ENCODE data around the gene SLC47A2.
"Not testable (repeated sequence)": the region's sequence is repeated elsewhere in the genome, so short reads cannot be mapped to it uniquely, and the experiment has no call there.

SLC47A2 gene

DNA sequence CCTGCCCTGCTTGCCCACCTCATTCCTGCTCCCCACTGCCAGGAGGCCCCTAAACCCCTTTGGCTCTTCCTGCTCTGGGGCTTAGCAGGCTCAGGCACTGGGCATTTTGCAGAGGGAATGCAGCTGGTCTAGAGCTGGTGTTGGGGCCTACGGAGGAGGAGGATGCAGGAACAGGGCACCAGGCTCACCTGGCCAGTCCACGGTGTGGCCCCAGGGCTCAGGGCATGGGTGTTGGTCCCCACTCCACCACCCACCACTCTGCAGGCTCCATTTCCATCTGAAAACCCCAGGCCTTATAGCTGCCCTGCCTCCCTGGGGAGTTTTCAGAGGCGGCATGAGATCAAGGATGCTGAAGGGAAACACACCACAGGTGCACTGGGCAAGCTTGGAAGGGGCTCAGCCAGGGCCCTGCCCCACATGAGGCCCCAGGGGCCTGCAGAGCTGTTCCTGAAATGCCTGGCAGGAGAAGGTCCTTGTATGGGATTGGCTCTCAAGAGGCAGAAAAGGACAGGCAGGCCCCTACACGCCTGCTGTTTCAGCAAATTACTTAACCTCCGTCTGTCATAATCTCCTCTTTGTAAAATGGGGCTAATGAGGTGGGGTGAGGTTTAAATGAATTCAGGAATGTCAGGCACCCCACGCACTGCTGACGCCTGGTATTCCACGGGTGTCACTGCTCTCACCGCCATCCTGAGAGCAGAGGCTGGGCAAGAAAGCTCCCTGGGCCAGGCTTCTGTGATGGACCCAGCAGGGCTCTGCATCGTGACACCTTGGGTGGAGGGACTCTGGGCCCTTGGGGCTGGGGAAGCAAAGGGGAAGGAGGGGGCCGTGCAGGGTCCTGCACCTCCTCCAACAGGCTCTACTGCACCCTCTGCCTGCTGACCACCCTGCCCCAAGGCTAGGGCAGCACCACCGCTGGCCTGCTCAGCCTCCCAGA, 9.3 kb downstream of the SLC47A2 start:
- no peak for DNase-seq (ENCODE audit: low read depth)

DNA sequence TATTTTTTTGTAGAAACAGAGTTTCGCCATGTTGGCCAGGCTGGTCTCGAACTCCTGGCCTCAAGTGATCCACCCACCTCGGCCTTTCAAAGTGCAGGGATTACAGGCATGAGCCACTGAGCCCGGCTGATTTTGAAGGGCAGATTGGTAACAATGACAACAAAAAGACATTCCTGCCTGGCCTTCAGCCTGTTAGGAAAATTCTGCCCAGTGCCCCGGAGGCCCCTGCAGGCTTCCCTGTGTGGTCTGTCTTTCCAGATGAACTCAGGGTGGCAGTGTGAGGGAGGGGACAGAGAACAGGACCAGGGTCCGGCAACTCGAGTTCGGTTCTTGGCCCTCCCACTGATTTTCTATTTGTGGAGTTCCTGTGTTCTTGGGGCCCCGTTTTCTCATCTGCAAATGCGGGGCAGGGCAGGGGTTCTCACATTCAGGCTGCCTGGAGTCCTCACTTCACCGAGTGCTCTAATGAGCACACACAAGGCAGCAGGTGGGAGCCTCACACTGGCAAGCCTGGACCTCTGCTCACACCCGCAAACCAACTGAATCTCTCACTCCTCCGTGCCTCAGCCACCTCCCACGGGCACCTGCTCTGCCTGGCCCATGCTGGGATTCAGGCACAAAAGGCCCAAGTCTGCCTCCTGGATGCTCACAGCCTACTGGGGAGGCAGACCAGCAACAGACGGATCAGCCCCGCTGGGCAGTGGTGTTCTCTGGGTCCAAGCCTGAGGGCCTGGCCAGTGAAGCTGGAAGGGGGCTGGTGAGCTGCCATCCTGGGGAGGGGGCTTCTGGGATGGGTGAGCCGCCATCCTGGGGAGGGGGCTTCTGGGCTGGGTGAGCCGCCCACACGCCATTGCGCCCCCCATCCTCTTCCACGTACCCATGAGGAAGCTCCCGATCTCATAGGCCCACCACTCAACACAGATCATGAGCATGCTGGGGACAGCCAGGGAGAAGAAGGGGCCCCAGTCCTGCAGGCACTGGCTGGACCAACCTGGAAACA, 10.3 kb downstream of the SLC47A2 start:
- no peak for DNase-seq (ENCODE audit: low read depth)

DNA sequence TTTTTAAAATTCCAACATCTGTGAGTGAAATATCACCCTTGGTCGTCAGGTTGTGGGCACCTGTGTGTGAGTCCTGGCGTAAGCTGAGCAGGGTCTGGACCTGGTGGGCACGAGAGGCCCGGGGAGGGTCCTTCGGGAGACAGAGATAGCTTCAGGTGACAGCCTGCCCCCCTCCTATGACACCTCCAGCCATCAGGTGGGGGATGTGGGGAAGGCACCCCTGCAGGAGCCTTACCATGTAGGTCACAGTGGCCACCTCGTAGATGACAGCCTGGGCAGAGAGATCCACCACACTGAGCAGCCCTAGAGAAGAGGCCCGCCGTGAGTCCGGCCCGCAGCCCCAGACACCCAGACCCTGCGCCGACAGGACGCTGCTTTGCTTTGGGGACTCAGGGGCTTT, 11.2 kb downstream of the SLC47A2 start:
- DNase-seq (ENCODE audit: low read depth) = no peak

DNA sequence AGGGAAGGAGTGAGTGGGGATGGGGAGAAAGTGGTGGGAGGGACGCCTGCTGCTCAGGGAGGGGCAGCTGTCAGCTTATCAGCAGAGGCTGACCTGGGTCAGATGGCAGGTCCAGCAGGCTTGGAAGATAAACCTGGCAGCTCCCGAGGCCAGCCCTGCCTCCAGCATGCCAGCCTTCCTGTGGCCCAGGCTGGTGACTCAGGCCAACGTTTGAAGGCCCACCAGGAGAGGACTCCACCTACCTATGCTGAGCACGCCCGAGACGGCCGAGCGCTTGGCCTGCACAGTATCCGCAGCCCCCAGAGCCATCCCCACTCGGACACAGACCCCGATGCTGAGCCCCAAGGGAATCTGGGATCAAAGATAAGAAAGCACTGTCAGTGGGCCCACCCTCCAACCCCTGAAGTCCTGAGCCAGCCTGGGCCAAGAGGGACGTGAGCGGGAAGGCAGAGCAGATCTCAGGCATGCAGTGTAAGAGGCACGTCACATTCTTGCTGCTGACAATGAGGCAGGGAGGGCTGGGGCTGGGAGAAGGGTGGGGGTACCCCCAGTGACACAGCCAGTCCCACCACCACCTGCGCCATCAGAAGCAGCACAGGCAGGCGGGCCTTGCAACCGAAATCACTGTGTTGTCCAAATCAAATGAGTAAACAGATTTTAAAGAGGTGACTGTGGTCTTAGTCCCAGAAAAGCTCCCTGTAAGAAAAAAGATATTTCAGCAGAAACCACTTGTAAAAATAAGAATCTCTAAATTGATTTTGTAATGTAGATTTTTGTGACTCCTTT, 12.4 kb downstream of the SLC47A2 start:
- no peak for DNase-seq (ENCODE audit: low read depth)

DNA sequence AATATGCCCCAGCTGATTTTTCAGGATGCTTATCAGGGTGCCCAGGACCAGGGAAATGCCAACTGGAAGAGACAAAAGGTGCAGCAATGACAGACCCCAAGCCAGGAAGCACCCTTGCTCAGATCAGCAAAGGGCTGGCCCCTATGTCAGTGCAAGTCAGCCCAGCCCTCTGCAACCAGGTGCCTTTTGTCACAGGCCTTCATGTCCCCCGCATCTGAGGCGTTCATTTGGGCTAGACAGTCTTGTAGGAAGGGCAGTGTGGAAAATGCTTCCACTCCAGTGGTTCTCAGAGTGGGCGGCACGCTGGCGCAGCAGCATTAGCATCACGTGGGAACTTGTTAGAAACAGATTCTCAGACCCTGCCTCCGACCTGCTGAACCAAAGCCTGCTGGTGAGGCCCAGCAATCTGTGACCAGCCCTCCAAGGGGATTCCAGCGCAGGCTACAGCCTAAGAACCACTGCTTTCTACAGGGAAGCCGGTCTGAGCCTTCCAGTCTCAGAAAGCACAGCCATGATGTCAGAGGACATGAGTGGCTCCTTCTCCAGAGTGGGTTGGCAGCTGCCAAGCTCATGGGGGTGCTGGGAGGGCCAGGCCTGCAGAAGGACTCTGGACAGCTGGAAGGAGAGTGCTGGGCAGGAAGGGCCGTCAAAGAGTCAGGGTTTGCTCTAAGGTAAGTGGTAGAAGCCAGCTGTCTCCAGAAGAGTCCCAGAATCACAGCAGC, 13.1 kb downstream of the SLC47A2 start:
- no peak for DNase-seq (ENCODE audit: low read depth)

DNA sequence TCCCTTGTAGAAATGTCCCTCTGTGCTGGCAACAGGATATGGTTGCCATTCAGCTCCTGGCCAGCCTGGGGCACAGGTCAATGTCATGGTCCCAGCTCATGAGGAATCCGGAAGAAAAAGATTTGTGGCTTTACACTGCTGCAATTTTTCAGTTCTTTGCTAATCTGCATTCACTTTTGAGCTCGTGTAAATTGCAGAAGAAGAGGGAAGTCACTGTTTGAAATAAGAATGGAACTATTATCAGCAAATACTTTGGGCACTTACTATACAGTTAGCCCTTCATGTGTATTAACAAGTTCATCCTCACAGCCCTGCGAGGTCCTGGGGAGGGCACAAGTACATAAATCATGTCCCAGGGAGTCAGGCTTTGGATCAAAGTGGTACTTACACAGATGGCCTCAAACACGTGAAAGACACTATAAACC, 14.2 kb downstream of the SLC47A2 start:
- DNase-seq (ENCODE audit: low read depth) = no peak

DNA sequence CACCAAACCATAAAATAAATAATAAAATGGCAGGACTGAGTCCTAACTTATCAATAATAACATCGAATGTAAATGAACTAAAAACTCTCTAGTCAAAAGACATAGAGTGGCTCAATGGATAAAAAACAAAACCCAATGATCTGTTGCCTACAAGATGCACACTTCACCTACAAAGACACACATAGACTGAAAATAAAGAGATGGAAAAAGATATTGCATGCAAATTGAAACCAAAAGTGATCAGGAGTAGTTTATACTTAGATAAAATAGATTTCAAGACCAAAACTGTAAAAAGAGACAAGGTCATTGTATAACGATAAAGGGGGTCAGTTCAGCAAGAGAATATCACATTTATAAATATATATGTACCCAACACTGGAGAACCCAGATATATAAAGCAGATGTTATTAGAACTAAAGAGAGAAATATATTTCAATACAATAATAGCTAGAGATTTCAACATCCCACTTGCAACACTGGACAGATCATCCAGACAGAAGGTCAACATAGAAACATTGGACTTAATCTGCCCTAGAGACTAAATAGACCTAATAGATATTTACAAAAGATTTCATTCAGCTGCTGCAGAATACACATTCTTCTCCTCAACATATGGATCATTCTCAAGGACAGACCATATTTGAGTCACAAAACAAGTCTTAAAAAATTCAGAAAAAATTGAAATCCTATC, 29.8 kb downstream of the SLC47A2 start:
- DNase-seq (ENCODE audit: low read depth) = no peak

DNA sequence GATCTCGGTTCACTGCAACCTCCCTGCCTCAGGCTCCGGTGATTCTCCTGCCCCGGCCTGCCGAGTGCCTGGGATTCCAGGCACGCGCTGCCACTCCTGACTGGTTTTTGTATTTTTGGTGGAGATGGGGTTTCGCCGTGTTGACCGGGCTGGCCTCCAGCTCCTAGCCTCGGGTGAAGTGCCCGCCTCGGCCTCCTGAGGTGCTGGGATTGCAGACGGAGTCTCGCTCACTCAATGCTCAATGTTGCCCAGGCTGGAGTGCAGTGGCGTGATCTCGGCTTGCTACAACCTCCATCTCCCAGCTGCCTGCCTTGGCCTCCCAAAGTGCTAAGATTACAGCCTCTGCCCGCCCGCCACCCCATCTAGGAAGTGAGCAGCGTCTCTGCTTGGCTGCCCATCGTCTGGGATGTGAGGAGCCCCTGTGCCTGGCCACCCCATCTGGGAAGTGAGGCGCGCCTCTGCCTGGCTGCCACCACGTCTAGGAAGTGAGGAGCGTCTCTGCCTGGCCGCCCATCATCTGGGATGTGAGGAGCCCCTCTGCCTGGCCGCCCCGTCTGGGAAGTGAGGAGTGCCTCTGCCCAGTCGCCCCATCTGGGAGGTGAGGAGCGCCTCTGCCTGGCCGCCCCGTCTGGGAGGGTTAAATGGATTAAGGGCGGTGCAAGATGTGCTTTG, 31.3 kb downstream of the SLC47A2 start:
- not testable (repeated sequence) for DNase-seq (ENCODE audit: low read depth)

DNA sequence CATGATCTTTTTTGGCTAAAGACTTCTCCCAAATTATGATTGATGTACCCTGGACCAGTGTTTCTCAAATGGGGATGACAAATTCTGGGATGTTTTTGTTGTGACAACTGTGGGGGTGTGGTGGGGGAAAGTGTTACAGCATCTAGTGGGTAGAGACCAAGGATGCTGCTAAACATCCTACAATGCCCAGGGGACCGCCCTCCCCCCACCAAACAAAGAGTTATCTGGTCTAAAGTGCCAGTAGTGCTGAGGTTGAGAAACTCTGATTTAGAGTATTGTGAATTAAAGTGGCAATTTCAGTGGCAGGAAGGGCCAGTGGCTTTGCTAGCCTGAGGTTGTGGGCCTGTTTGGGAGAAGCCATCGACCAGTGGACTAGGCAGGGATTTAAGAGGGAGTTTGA, 33.3 kb downstream of the SLC47A2 start:
- DNase-seq (ENCODE audit: low read depth) = no peak

DNA sequence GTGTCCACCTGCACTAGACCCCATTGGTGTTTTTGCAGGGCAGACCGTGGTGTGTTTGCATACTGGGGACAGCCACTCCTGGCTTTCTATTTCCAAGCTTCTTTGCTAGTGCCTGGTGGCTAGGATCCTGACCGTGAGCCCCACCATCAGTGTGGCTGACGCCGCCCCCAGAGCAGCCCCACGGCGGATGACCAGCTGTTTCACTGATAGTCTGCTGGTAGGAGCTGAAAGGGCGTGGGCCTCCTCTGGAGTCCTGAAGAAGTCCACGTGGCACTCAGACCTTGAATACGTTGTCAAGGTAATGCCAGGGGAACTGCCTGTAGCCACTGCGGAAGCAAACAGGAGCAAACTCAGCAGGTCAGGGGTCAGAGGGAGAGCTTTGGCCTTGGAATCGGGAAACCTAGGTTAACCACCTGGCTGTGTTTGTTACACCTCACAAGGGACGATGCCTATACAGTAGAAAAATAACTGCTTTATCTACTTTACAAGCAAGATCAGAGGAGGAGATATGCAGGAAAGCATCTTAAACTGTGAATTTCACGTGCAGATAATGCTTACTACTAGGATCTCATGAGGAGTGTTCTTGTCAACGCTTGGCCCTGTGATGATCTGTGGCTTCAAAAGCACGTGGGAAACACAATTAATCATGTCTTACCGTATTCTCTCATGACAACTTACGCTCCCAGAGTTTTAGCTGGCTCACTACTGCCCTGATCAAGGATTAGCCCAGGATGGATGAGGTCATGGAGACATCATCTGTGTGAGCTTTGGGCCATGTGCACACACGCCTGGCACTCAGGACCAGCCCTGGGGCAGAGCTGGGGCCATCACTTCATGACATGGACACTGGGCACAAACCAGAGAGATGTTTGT, 37.6 kb downstream of the SLC47A2 start:
- DNase-seq (ENCODE audit: low read depth) = no peak

DNA sequence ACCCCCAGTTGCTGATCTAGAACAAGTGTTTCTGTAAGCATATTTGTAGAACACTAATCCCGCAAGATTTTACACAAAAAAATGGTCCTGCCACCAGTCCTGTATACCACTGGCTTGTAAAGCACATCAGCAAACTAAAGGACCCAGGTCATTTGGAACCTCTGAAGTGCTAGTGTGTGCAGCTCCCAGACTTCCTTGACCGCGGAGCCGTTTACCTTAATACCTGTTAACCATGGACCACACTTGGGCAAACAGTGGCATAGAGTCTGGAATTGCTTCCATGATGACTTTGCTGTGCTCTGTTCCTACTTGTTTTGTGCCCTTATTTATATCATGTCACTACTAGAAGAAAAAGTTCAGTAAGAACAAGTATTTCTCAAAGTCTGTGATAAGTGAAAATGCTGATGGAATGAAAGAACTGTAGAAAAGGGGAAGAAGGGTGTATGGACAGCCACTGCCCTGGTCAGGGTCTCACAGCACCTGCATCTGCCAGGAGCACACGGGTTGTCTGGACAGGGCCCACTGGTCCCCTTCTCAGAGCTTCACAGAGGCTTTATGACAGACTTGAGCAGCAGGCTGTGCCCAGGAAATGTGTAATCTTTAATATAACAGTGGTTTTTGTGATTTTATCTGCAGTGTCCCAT, 38.5 kb downstream of the SLC47A2 start:
- no peak for DNase-seq (ENCODE audit: low read depth)

DNA sequence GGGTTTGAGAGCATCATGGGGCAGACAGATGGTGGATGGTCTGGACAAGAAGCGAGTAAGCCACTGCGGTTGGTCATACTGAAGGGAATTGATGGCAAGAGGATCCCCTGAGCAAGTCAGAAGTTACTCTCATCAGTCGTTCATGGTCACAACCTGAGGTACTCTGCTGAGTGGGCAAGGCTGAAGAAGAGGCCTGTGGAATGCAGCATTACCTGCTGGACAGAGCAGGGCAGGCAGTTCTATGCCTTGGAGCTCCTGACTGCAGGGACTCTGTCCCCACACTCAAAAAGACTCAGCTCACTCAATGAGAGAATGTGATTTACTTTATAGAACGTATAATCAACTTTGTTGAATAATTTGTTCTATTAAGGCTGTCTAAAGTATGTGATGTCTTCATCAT, 39.5 kb downstream of the SLC47A2 start:
- no peak for DNase-seq (ENCODE audit: low read depth)

DNA sequence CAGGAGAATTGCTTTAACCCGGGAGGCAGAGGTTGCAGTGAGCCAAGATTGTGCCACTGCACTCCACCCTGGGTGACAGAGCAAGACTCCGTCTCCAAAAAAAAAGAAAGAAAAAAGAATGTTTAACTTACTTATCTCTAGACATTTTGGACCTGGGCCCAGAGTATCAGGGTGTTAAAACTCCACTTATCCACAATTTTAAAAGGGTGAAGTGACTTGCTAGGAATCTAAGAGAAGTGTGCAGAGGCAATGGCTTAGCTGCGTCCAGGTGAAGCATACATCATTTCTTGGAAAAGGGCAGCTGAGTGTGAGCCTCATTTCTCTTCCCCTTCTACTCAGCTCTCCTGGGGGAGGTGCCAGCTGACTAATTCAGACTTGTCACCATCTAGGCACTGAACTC, 42.8 kb downstream of the SLC47A2 start:
- DNase-seq (ENCODE audit: low read depth) = no peak

DNA sequence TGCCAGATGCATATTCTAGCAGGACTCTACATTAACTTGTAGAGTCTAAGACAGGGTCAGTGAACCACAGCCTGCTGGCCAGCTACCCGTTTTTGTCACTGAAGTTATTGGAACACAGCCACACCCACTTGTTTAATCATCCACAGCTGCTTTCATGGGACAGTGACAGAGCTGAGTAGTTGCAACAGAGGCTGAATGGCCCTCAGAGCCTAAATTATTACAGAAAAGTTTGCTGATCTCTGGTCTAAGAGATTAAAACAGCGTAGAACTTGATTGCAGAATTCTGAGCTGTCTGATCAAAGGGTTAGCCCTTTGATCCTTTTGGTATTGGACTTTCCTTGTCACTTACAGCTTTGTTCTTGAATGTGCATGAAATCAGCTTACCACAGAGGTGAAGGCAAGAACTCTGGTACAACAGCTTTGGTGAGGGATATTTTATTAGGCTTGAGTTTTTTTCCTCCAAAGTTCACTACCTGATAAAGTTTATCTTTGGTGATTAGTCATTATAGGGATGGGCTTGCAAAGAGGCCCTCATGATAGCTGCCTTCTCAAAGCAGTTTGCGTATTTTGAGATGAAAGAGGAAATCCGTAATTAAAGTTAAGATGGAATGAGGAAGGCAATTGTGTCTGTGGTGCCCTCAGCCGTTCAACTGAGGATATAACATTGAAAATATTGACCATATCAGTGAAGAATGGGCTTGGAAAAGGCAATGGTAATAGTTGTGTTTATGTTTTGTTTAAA, 44.2 kb downstream of the SLC47A2 start:
- DNase-seq (ENCODE audit: low read depth) = peak; percentile 37

DNA sequence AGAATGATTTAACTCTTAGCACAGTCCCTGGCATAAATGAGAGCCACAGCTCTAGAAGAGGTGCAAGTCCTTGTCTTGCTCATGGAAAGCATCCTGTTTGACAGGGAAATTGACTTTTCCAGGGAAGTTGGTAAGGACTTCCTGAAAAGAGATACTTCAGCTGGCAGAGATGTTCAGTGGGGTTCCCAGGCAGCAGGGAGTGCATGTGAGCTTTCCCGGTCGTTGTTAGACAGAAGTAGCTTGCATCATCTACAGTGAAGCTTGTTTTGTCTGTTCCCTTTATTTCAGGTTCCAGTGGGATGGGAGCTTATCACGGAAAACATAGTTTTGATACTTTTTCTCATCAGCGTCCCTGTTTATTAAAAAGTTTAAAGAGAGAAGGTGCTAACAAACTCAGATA, 45.0 kb downstream of the SLC47A2 start:
- DNase-seq (ENCODE audit: low read depth) = no peak

DNA sequence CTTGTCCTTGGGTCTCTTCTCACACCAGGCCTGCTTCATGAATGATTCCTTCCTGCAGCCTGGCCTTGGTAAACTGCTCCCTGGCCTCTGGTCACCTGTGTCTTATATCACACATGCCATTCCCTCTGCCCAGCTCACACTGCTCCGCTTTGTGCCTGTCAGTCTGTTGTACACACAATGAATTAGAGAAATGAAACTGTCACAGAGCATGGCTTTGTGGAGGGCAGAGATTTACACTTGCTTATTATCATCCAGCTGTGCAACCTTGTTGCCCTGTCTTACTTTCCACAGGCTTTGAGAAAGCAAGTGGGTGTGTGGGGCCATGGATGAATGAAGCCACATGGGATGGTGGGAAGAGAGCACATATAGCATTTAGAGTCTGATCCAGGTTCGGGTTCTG, 45.5 kb downstream of the SLC47A2 start:
- DNase-seq (ENCODE audit: low read depth) = no peak

DNA sequence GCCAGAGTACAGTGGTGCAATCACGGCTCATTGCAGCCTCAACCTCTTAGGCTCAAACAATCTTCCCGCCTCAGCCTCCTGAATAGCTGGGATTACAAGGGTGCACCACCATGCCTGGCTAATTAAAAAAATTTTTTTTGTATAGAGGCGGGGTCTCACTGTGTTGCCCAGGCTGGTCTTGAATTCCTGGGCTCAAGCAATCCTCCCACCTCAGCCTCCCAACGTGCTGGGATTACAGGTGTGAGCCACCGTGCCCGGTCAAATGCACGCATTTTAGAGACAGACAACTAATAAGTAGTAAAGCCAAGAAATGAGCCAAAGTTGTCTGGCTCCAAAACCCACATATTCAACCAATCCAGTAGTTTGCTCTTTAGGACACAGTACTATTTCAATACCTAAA, 46.7 kb downstream of the SLC47A2 start:
- not testable (repeated sequence) for DNase-seq (ENCODE audit: low read depth)

DNA sequence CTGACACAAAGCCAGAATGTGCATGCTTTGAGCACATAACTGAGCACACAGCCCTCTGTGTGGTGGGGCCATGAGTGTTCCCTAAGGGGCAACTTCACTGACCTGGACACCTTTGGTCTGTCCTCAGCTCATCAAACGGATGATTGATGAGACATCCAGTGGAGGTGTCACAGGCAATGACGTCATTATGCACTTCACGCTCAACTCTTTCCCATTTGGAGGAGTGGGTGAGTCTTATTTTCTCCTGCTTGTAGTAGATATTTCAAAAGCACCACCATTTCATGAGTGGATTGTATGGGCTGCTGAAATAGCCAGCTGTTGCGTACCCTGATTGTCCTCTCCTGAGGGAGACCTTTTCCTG, 51.6 kb downstream of the SLC47A2 start:
- no peak for DNase-seq (ENCODE audit: low read depth)

Measured in EH (cell line).